ENCODE results near the gene PRKCB.

GRCh38 chr16:24180451-24180850 is 344.7 kb downstream of the PRKCB start:
- TF ChIP-seq CTCF (IDR thresholded peaks at IDR 0.05) = no peak
- no peak for TF ChIP-seq USF2 (IDR thresholded peaks at IDR 0.05)
- TF ChIP-seq REST (IDR thresholded peaks at IDR 0.05) = no peak
- no peak for TF ChIP-seq CEBPB (IDR thresholded peaks at IDR 0.05)
- no peak for TF ChIP-seq POLR2A (IDR thresholded peaks at IDR 0.05; ENCODE audit: low read length)

Data from A549 (cell line).